HG02852 (cell line): ENCODE measurements around the gene ZNF143.
"Not testable (repeated sequence)": the region's sequence is repeated elsewhere in the genome, so short reads cannot be mapped to it uniquely, and the experiment has no call there.

Experiments
- ATAC-seq: cut with Tn5 transposase; IDR thresholded peaks from one replicate; pipeline ENCODE4 v1.9.1; 2021; ENCODE audit warnings: mild to moderate bottlenecking, moderate library complexity; ENCODE audit not compliant: unreplicated experiment

The ZNF143 gene

GRCh38 chr11:9533736-9534473, 73.1 kb downstream of the ZNF143 start:
- ATAC-seq = no peak

GRCh38 chr11:9535189-9535781, 74.5 kb downstream of the ZNF143 start:
- ATAC-seq = no peak

GRCh38 chr11:9538548-9538947, 77.7 kb downstream of the ZNF143 start:
- no peak for ATAC-seq

GRCh38 chr11:9549216-9549615, 88.4 kb downstream of the ZNF143 start:
- ATAC-seq = not testable (repeated sequence)

DNA sequence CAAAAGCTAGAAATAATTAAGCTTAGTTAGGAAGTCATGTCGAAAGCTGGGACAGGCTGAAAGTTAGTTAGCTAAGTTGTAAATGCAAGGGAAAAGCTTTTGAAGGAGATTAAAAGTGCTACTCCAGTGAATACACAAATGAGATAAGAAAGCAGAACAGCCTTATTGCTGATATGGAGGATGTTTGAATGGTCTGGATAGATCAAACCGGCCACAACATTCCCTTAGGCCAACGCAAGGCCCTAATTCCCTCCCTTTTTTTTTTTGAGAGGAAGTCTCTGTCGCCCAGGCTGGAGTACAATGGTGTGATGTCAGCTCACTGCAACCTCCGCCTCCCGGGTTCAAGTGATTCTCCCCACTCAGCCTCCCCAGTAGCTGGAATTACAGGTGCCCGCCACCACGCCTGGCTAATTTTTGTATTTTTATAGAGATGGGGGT, 89.4 kb downstream of the ZNF143 start:
- no peak for ATAC-seq

DNA sequence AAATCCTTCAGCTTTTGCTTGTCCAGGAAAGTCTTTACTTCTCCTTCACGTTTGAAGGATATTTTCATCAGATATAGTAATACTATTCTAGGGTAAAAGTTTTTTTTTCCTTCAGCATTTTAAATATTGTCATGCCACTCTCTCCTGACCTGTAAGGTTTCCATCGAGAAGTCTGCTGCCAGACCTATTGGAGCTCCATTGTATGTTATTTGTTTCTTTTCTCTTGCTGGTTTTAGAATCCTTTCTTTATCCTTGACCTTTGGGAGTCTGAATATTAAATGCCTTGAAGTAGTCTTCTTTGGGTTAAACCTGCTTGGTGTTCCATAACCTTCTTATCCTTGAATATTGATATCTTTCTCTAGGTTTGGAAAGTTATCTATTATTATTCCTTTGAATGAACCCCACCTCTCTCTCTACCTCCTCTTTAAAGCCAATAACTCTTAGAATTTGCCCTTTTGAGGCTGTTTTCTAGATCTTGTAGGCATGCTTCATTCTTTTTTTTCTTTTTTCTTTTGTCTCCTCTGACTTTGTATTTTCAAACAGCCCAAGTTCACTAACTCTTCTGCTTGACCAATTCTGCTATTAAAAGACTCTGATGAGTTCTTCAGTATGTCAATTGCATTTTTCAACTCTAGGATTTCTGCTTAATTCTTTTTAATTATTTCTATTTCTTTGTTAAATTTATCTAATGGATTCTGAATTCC, 100.6 kb downstream of the ZNF143 start:
- no peak for ATAC-seq

- no peak for ATAC-seq
Measured at GRCh38 chr11:9562716-9563115, 101.9 kb downstream of the ZNF143 start.

DNA sequence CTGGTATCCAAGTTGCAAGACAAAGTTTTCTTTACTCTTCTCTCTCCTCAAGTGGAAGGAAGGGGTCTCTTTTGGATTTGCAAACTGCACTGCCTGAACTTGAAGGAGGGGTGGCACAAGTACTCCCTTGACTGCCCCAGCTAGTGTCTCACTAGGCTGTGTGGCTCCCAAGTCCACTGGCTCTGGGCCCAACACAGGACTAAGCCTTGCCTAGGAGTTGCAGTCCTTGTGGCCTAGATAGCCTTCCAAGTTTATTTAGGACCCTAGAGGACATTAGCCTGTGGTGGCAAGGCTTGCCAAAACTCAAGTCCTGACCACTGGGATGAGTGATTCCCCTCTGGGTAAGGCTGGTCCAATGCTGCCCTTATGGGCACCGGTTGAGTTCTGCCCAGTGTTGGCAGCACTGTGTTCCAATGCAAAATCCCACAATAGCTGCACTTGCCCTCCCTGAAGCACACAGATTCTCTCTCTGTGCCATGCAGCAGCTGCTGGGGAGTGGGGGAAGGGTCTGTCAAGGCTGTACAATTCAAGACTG, 102.5 kb downstream of the ZNF143 start:
- no peak for ATAC-seq

GRCh38 chr11:9565822-9566560, 105.2 kb downstream of the ZNF143 start:
- peak; percentile 92 for ATAC-seq

GRCh38 chr11:9566561-9567063, 105.8 kb downstream of the ZNF143 start:
- ATAC-seq = no peak

DNA sequence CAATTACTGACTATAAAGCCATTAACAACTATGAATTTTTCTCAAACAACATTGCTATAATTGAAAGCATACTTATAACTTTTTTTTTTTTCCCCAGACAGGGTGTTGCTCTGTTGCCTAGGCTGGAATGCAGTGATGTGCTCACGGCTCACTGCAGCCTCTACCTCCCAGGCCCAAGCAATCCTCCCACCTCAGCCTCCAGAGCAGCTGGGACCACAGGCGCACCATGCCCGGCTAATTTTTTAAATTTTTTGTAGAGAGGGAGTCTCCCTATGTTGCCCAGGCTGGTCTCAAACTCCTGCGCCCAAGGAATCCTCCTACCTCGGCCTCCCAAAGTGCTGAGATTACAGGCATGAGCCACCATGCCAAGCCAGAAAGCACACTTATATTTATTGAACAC, 106.6 kb downstream of the ZNF143 start:
- ATAC-seq = no peak

DNA sequence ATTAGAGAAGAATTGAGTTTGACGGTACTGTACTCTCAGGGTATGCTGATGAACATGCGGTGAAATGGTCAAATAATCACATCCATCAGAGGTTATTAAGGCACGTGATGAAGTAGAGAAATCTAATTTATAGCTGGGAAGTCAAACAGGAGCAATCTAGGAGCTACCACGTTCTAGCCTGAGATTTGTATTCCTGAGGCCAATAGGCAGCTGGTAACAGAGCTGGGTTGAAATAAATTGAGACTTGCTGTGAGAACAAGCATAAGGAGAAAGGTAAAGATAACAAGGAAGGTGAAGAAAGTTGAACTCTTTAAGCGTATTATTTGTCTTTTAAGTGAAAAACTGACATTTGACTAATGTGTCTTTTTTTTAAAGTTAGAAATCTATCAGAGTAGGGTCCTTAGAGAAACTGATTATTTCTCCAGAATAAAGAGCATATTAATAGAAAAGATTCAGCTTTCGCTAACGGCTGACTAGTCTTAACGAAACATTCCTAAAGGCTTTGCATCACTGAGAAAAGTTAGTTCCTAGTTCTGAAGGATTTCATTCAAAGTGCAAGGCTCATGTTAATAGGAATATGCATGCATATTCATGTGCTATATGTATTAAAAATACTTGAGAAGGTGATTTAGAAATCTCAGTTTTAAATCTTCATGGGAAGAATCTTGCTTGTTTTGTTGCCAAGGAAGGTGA, 107.5 kb downstream of the ZNF143 start:
- no peak for ATAC-seq

GRCh38 chr11:9568854-9569587, 108.2 kb downstream of the ZNF143 start:
- no peak for ATAC-seq

GRCh38 chr11:9569588-9570164, 108.9 kb downstream of the ZNF143 start:
- ATAC-seq = no peak

DNA sequence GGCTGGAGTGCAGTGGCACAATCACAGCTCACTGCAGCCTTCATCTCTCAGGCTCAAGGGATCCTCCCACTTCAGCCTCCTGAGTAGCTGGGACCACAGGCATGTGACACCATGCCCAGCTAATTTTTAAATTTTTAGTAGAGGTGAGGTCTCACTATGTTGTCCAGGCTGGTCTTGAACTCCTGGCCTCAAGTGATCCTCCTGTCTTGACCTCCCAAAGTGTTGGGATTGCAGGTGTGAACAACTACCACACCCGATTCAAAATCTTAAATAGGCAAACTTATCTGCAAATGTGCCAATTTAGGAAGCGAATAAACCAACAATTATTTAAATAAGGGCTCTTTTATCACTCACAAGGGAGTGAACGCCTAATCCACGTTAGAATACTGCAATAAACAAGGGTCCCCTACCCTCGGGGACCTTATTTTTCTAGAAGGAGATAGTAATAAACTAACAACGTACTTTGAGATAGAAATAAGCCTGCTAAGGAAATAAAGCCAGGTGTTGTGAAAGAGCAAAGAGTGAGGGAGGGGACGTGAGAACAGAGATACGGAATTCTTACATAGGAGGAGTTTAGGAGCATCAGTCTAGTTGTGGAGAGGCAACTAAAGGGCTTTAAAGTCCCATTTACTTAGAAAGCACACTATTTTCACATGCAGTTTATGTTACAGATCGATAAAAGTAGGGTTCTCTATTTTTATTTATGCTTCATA, 109.7 kb downstream of the ZNF143 start:
- no peak for ATAC-seq

- ATAC-seq = no peak
Measured at GRCh38 chr11:9571071-9571762, 110.4 kb downstream of the ZNF143 start.

- ATAC-seq = no peak
Measured at GRCh38 chr11:9571763-9572115, 110.9 kb downstream of the ZNF143 start.
